ENCODE measurements around the gene CASTOR2.
A peak's percentile ranks its signal among the peaks of the same experiment; 100 is the strongest.
"Not testable (repeated sequence)": the region's sequence is repeated elsewhere in the genome, so short reads cannot be mapped to it uniquely, and the experiment has no call there.

The CASTOR2 gene
- total RNA-seq = 14.5 to 33.3 (median 29.1) reads per million in 9 experiments

- H3K4me3 Mint-ChIP-seq = peak within 1 kb of the TSS; percentile 45 to 58
- DNase-seq = peak; percentile 50 to 64 (median 61)
These were observed at the start of gene CASTOR2 for GRCh38 chr7:74964511-74965119. TSS of gene CASTOR2 (plus strand) at chr7:74964705. CDS start at chr7:74964986, 281 bp downstream.

GRCh38 chr7:74922321-74922890 is 42.1 kb upstream of the CASTOR2 start:
- not testable (repeated sequence) for ATAC-seq (replicated peaks); H3K27me3 Mint-ChIP-seq; DNase-seq; H3K4me3 Mint-ChIP-seq; H3K36me3 Mint-ChIP-seq (ENCODE audit: insufficient read depth); H3K9me3 Mint-ChIP-seq; H3K27ac Mint-ChIP-seq; H3K4me1 Mint-ChIP-seq (ENCODE audit: low read depth in 2 of 2)

More at GRCh38 chr7:74964511-74965119, at the start of gene CASTOR2:
- not testable (repeated sequence) for H3K4me1 Mint-ChIP-seq (ENCODE audit: low read depth in 2 of 2); H3K27me3 Mint-ChIP-seq; H3K36me3 Mint-ChIP-seq (ENCODE audit: insufficient read depth); H3K9me3 Mint-ChIP-seq; H3K27ac Mint-ChIP-seq
- peak; percentile 92 for ATAC-seq (replicated peaks)

GRCh38 chr7:74923644-74924043 is 40.9 kb upstream of the CASTOR2 start:
- ATAC-seq (replicated peaks); H3K27ac Mint-ChIP-seq; H3K36me3 Mint-ChIP-seq (ENCODE audit: insufficient read depth); H3K27me3 Mint-ChIP-seq; DNase-seq; H3K9me3 Mint-ChIP-seq; H3K4me3 Mint-ChIP-seq; H3K4me1 Mint-ChIP-seq (ENCODE audit: low read depth in 2 of 2): not testable (repeated sequence)

- H3K4me1 Mint-ChIP-seq (ENCODE audit: low read depth in 2 of 2); H3K9me3 Mint-ChIP-seq; DNase-seq; ATAC-seq (replicated peaks); H3K27ac Mint-ChIP-seq; H3K36me3 Mint-ChIP-seq (ENCODE audit: insufficient read depth); H3K27me3 Mint-ChIP-seq; H3K4me3 Mint-ChIP-seq: not testable (repeated sequence)
These were observed 37.5 kb upstream of the CASTOR2 start for GRCh38 chr7:74926968-74927367.

- not testable (repeated sequence) for ATAC-seq (replicated peaks); H3K36me3 Mint-ChIP-seq (ENCODE audit: insufficient read depth); H3K27me3 Mint-ChIP-seq; DNase-seq; H3K9me3 Mint-ChIP-seq; H3K4me1 Mint-ChIP-seq (ENCODE audit: low read depth in 2 of 2); H3K27ac Mint-ChIP-seq; H3K4me3 Mint-ChIP-seq
These were observed 32.8 kb upstream of the CASTOR2 start for GRCh38 chr7:74931563-74932328.

GRCh38 chr7:74939429-74939828 is 25.1 kb upstream of the CASTOR2 start:
- DNase-seq; H3K9me3 Mint-ChIP-seq; H3K4me3 Mint-ChIP-seq; H3K4me1 Mint-ChIP-seq (ENCODE audit: low read depth in 2 of 2); H3K36me3 Mint-ChIP-seq (ENCODE audit: insufficient read depth); H3K27me3 Mint-ChIP-seq; ATAC-seq (replicated peaks); H3K27ac Mint-ChIP-seq: not testable (repeated sequence)

GRCh38 chr7:74941302-74942069 is 23.0 kb upstream of the CASTOR2 start:
- not testable (repeated sequence) for H3K27ac Mint-ChIP-seq; ATAC-seq (replicated peaks); H3K4me3 Mint-ChIP-seq; H3K9me3 Mint-ChIP-seq; H3K27me3 Mint-ChIP-seq; H3K36me3 Mint-ChIP-seq (ENCODE audit: insufficient read depth); DNase-seq; H3K4me1 Mint-ChIP-seq (ENCODE audit: low read depth in 2 of 2)

GRCh38 chr7:74943923-74944322 is 20.6 kb upstream of the CASTOR2 start:
- not testable (repeated sequence) for H3K9me3 Mint-ChIP-seq; H3K4me1 Mint-ChIP-seq (ENCODE audit: low read depth in 2 of 2); H3K4me3 Mint-ChIP-seq; H3K36me3 Mint-ChIP-seq (ENCODE audit: insufficient read depth); DNase-seq; H3K27ac Mint-ChIP-seq; H3K27me3 Mint-ChIP-seq; ATAC-seq (replicated peaks)

GRCh38 chr7:74947741-74948140 is 16.8 kb upstream of the CASTOR2 start:
- H3K27ac Mint-ChIP-seq; H3K27me3 Mint-ChIP-seq; H3K36me3 Mint-ChIP-seq (ENCODE audit: insufficient read depth); H3K4me1 Mint-ChIP-seq (ENCODE audit: low read depth in 2 of 2); H3K4me3 Mint-ChIP-seq; ATAC-seq (replicated peaks); DNase-seq; H3K9me3 Mint-ChIP-seq: not testable (repeated sequence)

- not testable (repeated sequence) for H3K27ac Mint-ChIP-seq; DNase-seq; H3K9me3 Mint-ChIP-seq; H3K27me3 Mint-ChIP-seq; ATAC-seq (replicated peaks); H3K4me1 Mint-ChIP-seq (ENCODE audit: low read depth in 2 of 2); H3K4me3 Mint-ChIP-seq; H3K36me3 Mint-ChIP-seq (ENCODE audit: insufficient read depth)
These were observed 10.7 kb upstream of the CASTOR2 start for GRCh38 chr7:74953774-74954173.

GRCh38 chr7:74958328-74958727 is 6.2 kb upstream of the CASTOR2 start:
- H3K4me1 Mint-ChIP-seq (ENCODE audit: low read depth in 2 of 2); DNase-seq; H3K9me3 Mint-ChIP-seq; H3K4me3 Mint-ChIP-seq; H3K27me3 Mint-ChIP-seq; ATAC-seq (replicated peaks); H3K27ac Mint-ChIP-seq; H3K36me3 Mint-ChIP-seq (ENCODE audit: insufficient read depth): not testable (repeated sequence)

- H3K27me3 Mint-ChIP-seq; H3K4me1 Mint-ChIP-seq (ENCODE audit: low read depth in 2 of 2); H3K27ac Mint-ChIP-seq; H3K36me3 Mint-ChIP-seq (ENCODE audit: insufficient read depth); ATAC-seq (replicated peaks); DNase-seq; H3K9me3 Mint-ChIP-seq: not testable (repeated sequence)
- H3K4me3 Mint-ChIP-seq = peak overlapping the region; percentile 45 to 58
These were observed 598 bp upstream of the CASTOR2 start for GRCh38 chr7:74963704-74964510.
